Fibroblast of villous mesenchyme (primary cell): ENCODE data around the gene ELOA. TPM values are rescaled to one million over a fixed set of nuclear protein-coding genes. Genes with fewer than 3 reads are reported as not detected.
"Not testable (repeated sequence)": the region's sequence is repeated elsewhere in the genome, so short reads cannot be mapped to it uniquely, and the experiment has no call there.

ENCODE experiments used
- DNase-seq: peaks from one replicate; pipeline ENCODE4 v3.0.0-alpha.2; 2010; ENCODE audit warnings: low read depth
- H3K4me3 ChIP-seq: 2 replicates; pipeline ENCODE4 v1.5.1; 2011; ENCODE audit warnings: low read depth, mild to moderate bottlenecking, low read length
- CTCF ChIP-seq: IDR thresholded peaks from 2 replicates; pipeline ENCODE4 v1.5.1; 2012; ENCODE audit warnings: low read depth, mild to moderate bottlenecking, low read length; ENCODE audit not compliant: insufficient read depth
- total RNA-seq: library from RNA; depleted of rRNA; stranded (reverse); fragments of >200 nt; gene quantifications from 2 replicates; pipeline ENCODE4 v1.2.3, GENCODE V29; 2012

Gene ELOA
- total RNA-seq, 1 donor = 46.2 TPM

GRCh38 chr1:23772049-23772853 is 29.0 kb downstream of the ELOA start:
- no peak overlapping the region for H3K4me3 ChIP-seq
- peak; percentile 79 for DNase-seq
- TF ChIP-seq CTCF = peak; percentile 99

- no peak overlapping the region for H3K4me3 ChIP-seq
Measured at GRCh38 chr1:23772854-23773242, 29.6 kb downstream of the ELOA start.

GRCh38 chr1:23774174-23774880 is 31.1 kb downstream of the ELOA start:
- DNase-seq = no peak
- no peak overlapping the region for H3K4me3 ChIP-seq
- no peak for TF ChIP-seq CTCF

More at GRCh38 chr1:23772854-23773242, 29.6 kb downstream of the ELOA start:
- DNase-seq = no peak
- no peak for TF ChIP-seq CTCF

- DNase-seq = no peak
- H3K4me3 ChIP-seq = no peak overlapping the region
- no peak for TF ChIP-seq CTCF
Measured at GRCh38 chr1:23776217-23776616, 32.9 kb downstream of the ELOA start.

- no peak for TF ChIP-seq CTCF
- DNase-seq = peak; percentile 97
- H3K4me3 ChIP-seq = peak within 1 kb of the TSS; percentile 90
Measured at GRCh38 chr1:23777979-23778814, 34.9 kb downstream of the ELOA start, which contains the start of gene PITHD1. Gene PITHD1 (plus strand): TSS chr1:23778418. CDS start chr1:23778516, 98 bp downstream.

- no peak overlapping the region for H3K4me3 ChIP-seq
- TF ChIP-seq CTCF = no peak
Measured at GRCh38 chr1:23779826-23780371, 36.6 kb downstream of the ELOA start.

GRCh38 chr1:23783141-23783540 is 39.9 kb downstream of the ELOA start:
- not testable (repeated sequence) for DNase-seq, H3K4me3 ChIP-seq

More at GRCh38 chr1:23779826-23780371, 36.6 kb downstream of the ELOA start:
- peak; percentile 57 for DNase-seq
